CD14-positive monocyte (primary cell): ENCODE measurements around the gene ASTN2. TPM values are rescaled to one million over a fixed set of nuclear protein-coding genes. Genes with fewer than 3 reads are reported as not detected.

ENCODE experiments used
- DNase-seq, 3 donors: peaks; one replicate each; pipeline ENCODE4 v3.0.0-alpha.2; 2011 to 2022
- H2AFZ ChIP-seq: 2 replicates; pipeline ENCODE4 v1.6.0; 2012; ENCODE audit warnings: mild to moderate bottlenecking, low read depth, low read length, inconsistent platforms; ENCODE audit not compliant: insufficient read depth, poor library complexity, severe bottlenecking
- H3K27ac ChIP-seq, 2 donors: 1 replicate in 1 of 2; 2 replicates in 1 of 2; pipeline ENCODE4 v1.5.1; 2012 to 2013; ENCODE audit warnings: low read length in 2 of 2, control low read depth in 1 of 2, inconsistent platforms in 1 of 2, low read depth in 1 of 2, mild to moderate bottlenecking in 1 of 2
- H3K27me3 ChIP-seq, 2 donors: one replicate each; pipeline versions ENCODE4 v1.6.0 to v1.6.1; 2011 to 2013; ENCODE audit warnings: low read length in 2 of 2; ENCODE audit not compliant: control insufficient read depth in 2 of 2, insufficient read depth in 2 of 2
- H3K36me3 ChIP-seq, 2 donors: replicated peaks in 1 of 2; 1 replicate in 1 of 2; 2 replicates in 1 of 2; pipeline versions ENCODE4 v1.5.1 to v1.6.1; 2012 to 2013; ENCODE audit warnings: low read length in 2 of 2, control low read depth in 1 of 2, inconsistent platforms in 1 of 2, mild to moderate bottlenecking in 1 of 2; ENCODE audit not compliant: insufficient read depth in 2 of 2, control insufficient read depth in 1 of 2
- H3K4me1 ChIP-seq, 2 donors: 1 replicate in 1 of 2; 2 replicates in 1 of 2; pipeline versions ENCODE4 v1.5.1 to v1.6.1; 2012 to 2013; ENCODE audit warnings: low read length in 2 of 2, control low read depth in 1 of 2, inconsistent platforms in 1 of 2, mild to moderate bottlenecking in 1 of 2, moderate library complexity in 1 of 2; ENCODE audit not compliant: insufficient read depth in 2 of 2, control insufficient read depth in 1 of 2
- H3K4me2 ChIP-seq: replicated peaks from 2 replicates; pipeline ENCODE3; 2012; ENCODE audit warnings: low read length, moderate library complexity, mild to moderate bottlenecking; ENCODE audit not compliant: poor library complexity, severe bottlenecking; ENCODE audit errors: extremely low read depth
- H3K4me3 ChIP-seq, 3 experiments: fragments of 200-600 bp in 1 of 3; sonication (generic) in 1 of 3; replicated peaks in 1 of 3; 1 replicate in 2 of 3; 2 replicates in 1 of 3; pipeline ENCODE4 v1.5.1; 2011 to 2013; ENCODE audit warnings: low read length in 3 of 3, mild to moderate bottlenecking in 3 of 3, control low read depth in 2 of 3, low read depth in 2 of 3, inconsistent platforms in 1 of 3, moderate library complexity in 1 of 3
- H3K79me2 ChIP-seq: 2 replicates; pipeline ENCODE4 v1.6.0; 2012; ENCODE audit warnings: mild to moderate bottlenecking, control low read depth, inconsistent platforms, low read length, moderate library complexity; ENCODE audit not compliant: insufficient read depth
- H3K9ac ChIP-seq: 2 replicates; pipeline ENCODE4 v1.6.0; 2017; ENCODE audit warnings: low read length, mild to moderate bottlenecking; ENCODE audit not compliant: insufficient read depth, poor library complexity, severe bottlenecking
- H3K9me3 ChIP-seq, 2 donors: replicated peaks in 1 of 2; 1 replicate in 1 of 2; 2 replicates in 1 of 2; pipeline versions ENCODE4 v1.5.1 to v1.6.1; 2012 to 2013; ENCODE audit warnings: low read length in 2 of 2, control low read depth in 1 of 2; ENCODE audit not compliant: control insufficient read depth in 1 of 2, insufficient read depth in 1 of 2
- H4K20me1 ChIP-seq: 2 replicates; pipeline ENCODE4 v1.6.0; 2012; ENCODE audit warnings: mild to moderate bottlenecking, low read length, control low read depth, moderate library complexity; ENCODE audit not compliant: insufficient read depth
- H3K27ac Mint-ChIP-seq, 7 donors: one replicate each; pipeline ENCODE4 v1.8.0; 2020; ENCODE audit warnings: mild to moderate bottlenecking in 7 of 7, mixed read lengths in 7 of 7, moderate library complexity in 6 of 7, inconsistent platforms in 2 of 7
- H3K27me3 Mint-ChIP-seq, 3 donors: one replicate each; pipeline ENCODE4 v1.8.0; 2021 to 2022; ENCODE audit warnings: low read depth in 3 of 3, mild to moderate bottlenecking in 3 of 3, mixed read lengths in 3 of 3, moderate library complexity in 3 of 3, inconsistent platforms in 1 of 3
- H3K36me3 Mint-ChIP-seq, 2 donors: one replicate each; pipeline ENCODE4 v1.8.0; 2020; ENCODE audit warnings: mixed read lengths in 2 of 2, inconsistent platforms in 1 of 2, mild to moderate bottlenecking in 1 of 2
- H3K4me1 Mint-ChIP-seq: one replicate; pipeline ENCODE4 v1.8.0; 2020; ENCODE audit warnings: mild to moderate bottlenecking, mixed read lengths
- H3K4me3 Mint-ChIP-seq, 2 donors: one replicate each; pipeline ENCODE4 v1.8.0; 2020; ENCODE audit warnings: mild to moderate bottlenecking in 2 of 2, mixed read lengths in 2 of 2, moderate library complexity in 1 of 2
- H3K9me3 Mint-ChIP-seq, 7 donors: one replicate each; pipeline ENCODE4 v1.8.0; 2020 to 2022; ENCODE audit warnings: mixed read lengths in 7 of 7, mild to moderate bottlenecking in 6 of 7, moderate library complexity in 6 of 7, inconsistent platforms in 2 of 7
- CTCF ChIP-seq: fragments of 200-600 bp; IDR thresholded peaks from one replicate; pipeline ENCODE4 v1.8.0; 2022; ENCODE audit warnings: antibody characterized with exemption, mild to moderate bottlenecking
- WGBS: methylation state at CpG from one replicate; pipeline ENCODE4 v1.1.5; 2013; ENCODE audit warnings: missing lambda C conversion rate; ENCODE audit not compliant: insufficient coverage; 5-methylcytosine and 5-hydroxymethylcytosine counted together
- intact Hi-C, 2 donors: fragments of 100-400 bp; cut with micrococcal nuclease; formaldehyde crosslinking; loops; one replicate each; pipeline versions ENCODE4 v1.15.0 to v1.15.1; 2023
- polyA plus RNA-seq, 3 donors: library from polyadenylated mRNA; depleted of rRNA in 1 of 3; unstranded in 2 of 3; stranded (reverse) in 1 of 3; fragments of 300-500 nt in 2 of 3; fragments of >200 nt in 1 of 3; fragmentation: Illumina TruSeq in 2 of 3; gene quantifications; 1 replicate in 2 of 3; 2 replicates in 1 of 3; pipeline ENCODE4 v1.2.3, GENCODE V29; 2012 to 2021

Gene ASTN2
- polyA plus RNA-seq, 3 donors: not detected

GRCh38 chr9:117375956-117376355 is 38.9 kb downstream of the ASTN2 start:
- WGBS: no CpG with 5 or more reads among the region's 1 CpG
- H3K9me3 Mint-ChIP-seq: peaks cover 0 to 7% (median 2%) of the 10 kb centered on the region in 7 donors
- H3K27ac Mint-ChIP-seq: peak overlapping the region in 1 of 7 donors; percentile 64
- Histone ChIP-seq H3K4me1 (no peaks in the 10 kb centered on the region), H3K79me2 (no peaks in the 10 kb centered on the region), H4K20me1 (no peaks in the 10 kb centered on the region), H3K9ac (no peak overlapping the region), H3K9me3 (peaks cover 0 to 4% of the 10 kb centered on the region in 2 donors), H3K4me2 (no peak overlapping the region), H3K27ac (no peak overlapping the region), H3K4me3 (no peak overlapping the region), H2AFZ (no peak overlapping the region), H3K36me3 (no peaks in the 10 kb centered on the region), H3K27me3 (no peaks in the 10 kb centered on the region)
- H3K27me3 Mint-ChIP-seq: no peaks in the 10 kb centered on the region
- intact Hi-C loops: no loop called here
- no peaks in the 10 kb centered on the region for H3K36me3 Mint-ChIP-seq
- DNase-seq: no peak
- no peaks in the 10 kb centered on the region for H3K4me1 Mint-ChIP-seq
- TF ChIP-seq CTCF: no peak
- H3K4me3 Mint-ChIP-seq: peak overlapping the region in 1 of 2 donors; percentile 12

- Histone ChIP-seq H3K4me2 (no peak overlapping the region), H3K36me3 (no peaks in the 10 kb centered on the region), H3K4me3 (no peak overlapping the region), H3K9me3 (peaks cover 0 to 4% of the 10 kb centered on the region in 2 donors), H2AFZ (no peak overlapping the region), H4K20me1 (no peaks in the 10 kb centered on the region), H3K27me3 (no peaks in the 10 kb centered on the region), H3K9ac (no peak overlapping the region), H3K79me2 (no peaks in the 10 kb centered on the region), H3K27ac (no peak overlapping the region), H3K4me1 (no peaks in the 10 kb centered on the region)
- Mint-ChIP-seq H3K4me3 (no peak overlapping the region), H3K27ac (no peak overlapping the region), H3K27me3 (no peaks in the 10 kb centered on the region), H3K9me3 (peaks cover 0 to 5% (median 0%) of the 10 kb centered on the region in 7 donors), H3K36me3 (no peaks in the 10 kb centered on the region), H3K4me1 (no peaks in the 10 kb centered on the region)
- DNase-seq: no peak
- TF ChIP-seq CTCF: no peak
- no CpG with 5 or more reads among the region's 4 CpGs for WGBS
- intact Hi-C loops: no loop called here
Observed at GRCh38 chr9:117374076-117374725, 40.7 kb downstream of the ASTN2 start.
